Gastrocnemius medialis (tissue), 4 donors: Measurements from ENCODE around the gene ADGRL3.

ENCODE experiments used
- CTCF ChIP-seq, 5 experiments: fragments of 450-650 bp in 3 of 5; fragments of 200-600 bp in 2 of 5; sonication (generic) in 2 of 5; IDR thresholded peaks in 4 of 5; conservative IDR thresholded peaks in 1 of 5; 1 replicate in 4 of 5; 2 replicates in 1 of 5; pipeline ENCODE4 v1.5.1; 2016 to 2019; ENCODE audit warnings: antibody characterized with exemption in 5 of 5, mild to moderate bottlenecking in 3 of 5, moderate library complexity in 3 of 5
- POLR2A ChIP-seq, 2 donors: fragments of 450-650 bp; IDR thresholded peaks; one replicate each; pipeline ENCODE4 v1.6.1; 2017; ENCODE audit warnings: antibody characterized with exemption in 2 of 2, mild to moderate bottlenecking in 2 of 2, moderate library complexity in 2 of 2

- TF ChIP-seq CTCF (IDR thresholded peaks at IDR 0.05 in 4 of 5, conservative IDR thresholded peaks at IDR 0.05 in 1 of 5) (no peak), POLR2A (IDR thresholded peaks at IDR 0.05) (no peak)
Measured at GRCh38 chr4:61160478-61160877, 39.6 kb upstream of the ADGRL3 start.
